ENCODE data around the gene PCDHGA5. TPM values are rescaled to one million over a fixed set of nuclear protein-coding genes. Genes with fewer than 3 reads are reported as not detected.
"Not testable (repeated sequence)": the region's sequence is repeated elsewhere in the genome, so short reads cannot be mapped to it uniquely, and the experiment has no call there.

The PCDHGA5 gene
- total RNA-seq, 1 donor from 2014 or later: 5.3 TPM

DNA sequence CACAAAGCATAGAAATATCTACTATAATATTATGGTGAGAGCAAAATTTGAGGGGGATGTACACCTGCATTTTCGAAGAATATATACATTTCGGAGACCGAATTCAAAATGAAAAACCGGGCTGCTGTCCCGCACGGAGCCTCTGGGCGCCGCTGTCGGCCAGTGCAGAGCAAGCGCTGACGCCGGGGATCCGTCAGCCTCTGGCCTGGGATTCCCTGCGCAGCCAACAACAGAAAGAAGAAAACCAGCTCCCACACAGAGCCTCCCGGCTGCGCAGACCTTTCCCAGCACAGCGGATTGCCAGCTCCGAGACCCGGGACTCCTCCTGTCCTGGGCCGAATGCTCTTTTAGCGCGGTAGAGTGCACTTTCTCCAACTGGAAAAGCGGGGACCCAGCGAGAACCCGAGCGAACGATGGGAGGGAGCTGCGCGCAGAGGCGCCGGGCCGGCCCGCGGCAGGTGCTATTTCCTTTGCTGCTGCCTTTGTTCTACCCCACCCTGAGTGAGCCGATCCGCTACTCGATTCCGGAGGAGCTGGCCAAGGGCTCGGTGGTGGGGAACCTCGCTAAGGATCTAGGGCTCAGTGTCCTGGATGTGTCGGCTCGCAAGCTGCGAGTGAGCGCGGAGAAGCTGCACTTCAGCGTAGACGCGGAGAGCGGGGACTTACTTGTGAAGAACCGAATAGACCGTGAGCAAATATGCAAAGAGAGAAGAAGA is 44.0 kb downstream of the PCDHGA5 start, which contains the start of gene PCDHGB6:
PCDHGB6 (plus strand) TSS at position 232 of the 716 bp plus-strand sequence; CDS start at position 414, 182 bp downstream.
- DNase-seq: peak; percentile 78
- peak; percentile 92 for ATAC-seq
- intact Hi-C loops (cut with micrococcal nuclease): loop anchor here (10.0 kb wide), 1 partner anchor 157 kb away; no protein-coding TSS in a partner anchor

- ATAC-seq (no peak), DNase-seq (no peak)
- intact Hi-C loops (cut with micrococcal nuclease): loop anchor here (10.0 kb wide), 3 partner anchors 65 to 155 kb away; partner anchors contain the start of gene PCDHGC3
Measured at GRCh38 chr5:141409598-141410306, 45.8 kb downstream of the PCDHGA5 start.

DNA sequence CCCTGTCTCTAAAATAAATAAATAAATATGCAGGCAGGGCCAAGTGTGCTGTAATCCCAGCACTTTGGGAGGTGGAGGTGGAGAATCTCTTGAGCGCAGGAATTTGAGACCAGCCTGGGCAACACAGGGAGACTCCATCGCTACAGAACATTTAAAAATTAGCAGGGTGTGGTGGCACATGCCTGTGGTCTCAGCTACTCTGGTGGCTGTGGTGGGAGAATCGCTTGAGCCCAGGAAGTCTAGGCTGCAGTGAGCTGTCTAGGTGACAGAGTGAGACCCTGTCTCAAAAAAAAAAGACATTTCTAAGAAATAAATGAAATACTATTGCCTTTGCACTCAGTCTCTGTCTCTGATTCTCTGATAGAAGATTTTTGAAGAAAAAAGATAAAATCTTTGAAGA is 47.6 kb downstream of the PCDHGA5 start:
- intact Hi-C loops (cut with micrococcal nuclease): loop anchor here (10.0 kb wide), 2 partner anchors 63 to 113 kb away; partner anchors contain the start of gene PCDHGC3
- ATAC-seq (no peak), DNase-seq (no peak)

- DNase-seq (peak; percentile 44), ATAC-seq (peak; percentile 67)
- intact Hi-C loops (cut with micrococcal nuclease): loop anchor here (10.0 kb wide), 2 partner anchors 62 to 112 kb away; partner anchors contain the start of gene PCDHGC3
Measured at GRCh38 chr5:141412854-141413539, 49.0 kb downstream of the PCDHGA5 start, which contains the start of gene PCDHGA10. TSS of gene PCDHGA10 (plus strand) at chr5:141412987. CDS start at chr5:141413176, 189 bp downstream.

- intact Hi-C loops (cut with micrococcal nuclease): loop anchor here (10.0 kb wide), 2 partner anchors 61 to 111 kb away; partner anchors contain the start of gene PCDHGC3
- peak; percentile 23 for ATAC-seq
- no peak for DNase-seq
Measured at GRCh38 chr5:141413540-141414069, 49.6 kb downstream of the PCDHGA5 start.

DNA sequence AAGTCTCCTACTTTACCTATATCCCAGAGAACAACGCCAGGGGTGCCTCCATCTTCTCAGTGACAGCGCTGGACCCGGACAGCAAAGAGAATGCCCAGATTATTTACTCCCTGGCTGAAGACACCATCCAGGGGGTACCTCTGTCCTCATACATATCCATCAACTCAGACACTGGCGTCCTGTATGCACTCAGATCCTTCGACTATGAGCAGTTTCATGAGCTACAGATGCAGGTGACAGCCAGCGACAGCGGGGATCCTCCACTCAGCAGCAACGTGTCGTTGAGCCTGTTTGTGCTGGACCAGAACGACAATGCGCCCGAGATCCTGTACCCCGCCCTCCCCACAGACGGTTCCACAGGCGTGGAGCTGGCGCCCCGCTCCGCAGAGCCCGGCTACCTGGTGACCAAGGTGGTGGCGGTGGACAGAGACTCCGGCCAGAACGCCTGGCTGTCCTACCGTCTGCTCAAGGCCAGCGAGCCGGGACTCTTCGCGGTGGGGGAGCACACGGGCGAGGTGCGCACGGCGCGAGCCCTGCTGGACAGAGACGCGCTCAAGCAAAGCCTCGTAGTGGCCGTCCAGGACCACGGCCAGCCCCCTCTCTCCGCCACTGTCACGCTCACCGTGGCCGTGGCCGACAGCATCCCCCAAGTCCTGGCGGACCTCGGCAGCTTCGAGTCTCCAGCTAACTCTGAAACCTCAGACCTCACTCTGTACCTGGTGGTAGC is 50.7 kb downstream of the PCDHGA5 start:
- ATAC-seq: not testable (repeated sequence)

GRCh38 chr5:141415275-141415618 is 51.3 kb downstream of the PCDHGA5 start:
- not testable (repeated sequence) for ATAC-seq, DNase-seq
- intact Hi-C loops (cut with micrococcal nuclease): loop anchor here (10.0 kb wide), 2 partner anchors 60 to 110 kb away; partner anchors contain the start of gene PCDHGC3

More for the DNA sequence above, 50.7 kb downstream of the PCDHGA5 start:
- intact Hi-C loops (cut with micrococcal nuclease): loop anchor here (10.0 kb wide), 2 partner anchors 60 to 110 kb away; partner anchors contain the start of gene PCDHGC3
- not testable (repeated sequence) for DNase-seq

Other genes with a start within 250 kb of the PCDHGA5 start
- 1.5 TPM for gene PCDHB4, start 242.3 kb upstream of the PCDHGA5 start, total RNA-seq
- gene PCDHB5, start 229.0 kb upstream of the PCDHGA5 start, total RNA-seq: 3.1 TPM
- gene PCDHB6, start 214.1 kb upstream of the PCDHGA5 start, total RNA-seq: 0.32 TPM
- 0.77 TPM for gene PCDHB7, start 191.5 kb upstream of the PCDHGA5 start, total RNA-seq
- 1.8 TPM for gene PCDHB8, start 186.4 kb upstream of the PCDHGA5 start, total RNA-seq
- 2.7 TPM for gene PCDHB16, start 181.8 kb upstream of the PCDHGA5 start, total RNA-seq
- 0.59 TPM for gene PCDHB9, start 177.0 kb upstream of the PCDHGA5 start, total RNA-seq
- 0.64 TPM for gene PCDHB10, start 171.8 kb upstream of the PCDHGA5 start, total RNA-seq
- 0.74 TPM for gene PCDHB11, start 164.5 kb upstream of the PCDHGA5 start, total RNA-seq
- 1.3 TPM for gene PCDHB12, start 155.4 kb upstream of the PCDHGA5 start, total RNA-seq
- gene PCDHB13, start 150.2 kb upstream of the PCDHGA5 start, total RNA-seq: 1.7 TPM
- 2.5 TPM for gene PCDHB14, start 140.8 kb upstream of the PCDHGA5 start, total RNA-seq
- 2.6 TPM for gene PCDHB15, start 118.8 kb upstream of the PCDHGA5 start, total RNA-seq
- not detected for gene SLC25A2, start 60.1 kb upstream of the PCDHGA5 start, total RNA-seq
- 106 TPM for gene TAF7, start 43.4 kb upstream of the PCDHGA5 start, total RNA-seq
- gene PCDHGA1, start 33.6 kb upstream of the PCDHGA5 start, total RNA-seq: 3.0 TPM
- gene PCDHGA2, start 25.4 kb upstream of the PCDHGA5 start, total RNA-seq: 6.0 TPM
- 12.1 TPM for gene PCDHGA3, start 20.3 kb upstream of the PCDHGA5 start, total RNA-seq
- 7.1 TPM for gene PCDHGB1, start 14.1 kb upstream of the PCDHGA5 start, total RNA-seq
- 8.4 TPM for gene PCDHGA4, start 9.1 kb upstream of the PCDHGA5 start, total RNA-seq
- gene PCDHGB2, start 4.2 kb upstream of the PCDHGA5 start, total RNA-seq: 8.7 TPM
- 7.2 TPM for gene PCDHGB3, start 6.1 kb downstream of the PCDHGA5 start, total RNA-seq
- gene PCDHGA6, start 9.7 kb downstream of the PCDHGA5 start, total RNA-seq: 5.7 TPM
- gene PCDHGA7, start 18.6 kb downstream of the PCDHGA5 start, total RNA-seq: 7.0 TPM
- 5.4 TPM for gene PCDHGB4, start 23.5 kb downstream of the PCDHGA5 start, total RNA-seq
- 9.1 TPM for gene PCDHGA8, start 28.5 kb downstream of the PCDHGA5 start, total RNA-seq
- gene PCDHGB5, start 33.8 kb downstream of the PCDHGA5 start, total RNA-seq: 6.4 TPM
- 4.5 TPM for gene PCDHGA9, start 38.6 kb downstream of the PCDHGA5 start, total RNA-seq
- gene PCDHGB6, start 43.9 kb downstream of the PCDHGA5 start, total RNA-seq: 4.7 TPM
- 5.3 TPM for gene PCDHGA10, start 48.8 kb downstream of the PCDHGA5 start, total RNA-seq
- 8.8 TPM for gene PCDHGB7, start 53.5 kb downstream of the PCDHGA5 start, total RNA-seq
- 5.0 TPM for gene PCDHGA11, start 56.9 kb downstream of the PCDHGA5 start, total RNA-seq
- gene PCDHGA12, start 66.3 kb downstream of the PCDHGA5 start, total RNA-seq: 5.1 TPM
- 13.4 TPM for gene PCDHGC3, start 111.8 kb downstream of the PCDHGA5 start, total RNA-seq
- 2.5 TPM for gene PCDHGC4, start 120.9 kb downstream of the PCDHGA5 start, total RNA-seq
- 3.2 TPM for gene PCDHGC5, start 124.9 kb downstream of the PCDHGA5 start, total RNA-seq